ENCODE data around the gene RAB40B.

Gene RAB40B

GRCh38 chr17:82609655-82610054 is 88.8 kb downstream of the RAB40B start:
- H3K4me2 ChIP-seq (ENCODE audit: insufficient read depth, low read length), result no peak overlapping the region
- TF ChIP-seq EZH2 (IDR thresholded peaks at IDR 0.05; ENCODE audit: borderline replicate concordance, low read depth, low read length, severe bottlenecking) (no peak), CTCF (IDR thresholded peaks at IDR 0.05; ENCODE audit: borderline replicate concordance, extremely low read depth, low read length, poor library complexity, severe bottlenecking) (no peak)
- no peak overlapping the region for H3K4me3 ChIP-seq (ENCODE audit: low read depth in 1 of 2, low read length in 2 of 2)
- H3K27ac ChIP-seq (ENCODE audit: low read length), result no peak overlapping the region
- peaks cover 13% of the 10 kb centered on the region; the same call in 1 of the 2 replicates for H4K20me1 ChIP-seq (ENCODE audit: insufficient read depth, low read length)
- no peak overlapping the region for H2AFZ ChIP-seq (ENCODE audit: low read depth, low read length)
- H3K36me3 ChIP-seq (ENCODE audit: insufficient read depth, low read length), result peaks cover 23% of the 10 kb centered on the region; the same call in 1 of the 2 replicates
- no peaks in the 10 kb centered on the region for H3K27me3 ChIP-seq (ENCODE audit: insufficient read depth, low read length, poor library complexity)
- no peaks in the 10 kb centered on the region for H3K9me3 ChIP-seq (ENCODE audit: insufficient read depth, low read length, severe bottlenecking)
- H3K9ac ChIP-seq (ENCODE audit: low read depth, low read length), result no peak overlapping the region
- H3K4me1 ChIP-seq (ENCODE audit: insufficient read depth, low read length), result no peaks in the 10 kb centered on the region
- ATAC-seq (ENCODE audit: insufficient read depth, low read depth), result no peak
- DNase-seq, result no peak
- H3K79me2 ChIP-seq (ENCODE audit: insufficient read depth, low read length), result no peaks in the 10 kb centered on the region

GRCh38 chr17:82608816-82609215 is 89.7 kb downstream of the RAB40B start:
- H3K9ac ChIP-seq (ENCODE audit: low read depth, low read length), result no peak overlapping the region
- ATAC-seq (ENCODE audit: insufficient read depth, low read depth), result no peak
- no peak overlapping the region for H3K27ac ChIP-seq (ENCODE audit: low read length)
- TF ChIP-seq CTCF (IDR thresholded peaks at IDR 0.05; ENCODE audit: borderline replicate concordance, extremely low read depth, low read length, poor library complexity, severe bottlenecking) (no peak), EZH2 (IDR thresholded peaks at IDR 0.05; ENCODE audit: borderline replicate concordance, low read depth, low read length, severe bottlenecking) (no peak)
- H3K4me2 ChIP-seq (ENCODE audit: insufficient read depth, low read length), result no peak overlapping the region
- no peaks in the 10 kb centered on the region for H3K79me2 ChIP-seq (ENCODE audit: insufficient read depth, low read length)
- H3K27me3 ChIP-seq (ENCODE audit: insufficient read depth, low read length, poor library complexity), result no peaks in the 10 kb centered on the region
- peaks cover 30% of the 10 kb centered on the region for H3K36me3 ChIP-seq (ENCODE audit: insufficient read depth, low read length)
- DNase-seq, result no peak
- H3K4me3 ChIP-seq (ENCODE audit: low read depth in 1 of 2, low read length in 2 of 2), result no peak overlapping the region
- H4K20me1 ChIP-seq (ENCODE audit: insufficient read depth, low read length), result peaks cover 16% of the 10 kb centered on the region; the same call in 1 of the 2 replicates
- H3K4me1 ChIP-seq (ENCODE audit: insufficient read depth, low read length), result no peaks in the 10 kb centered on the region
- no peaks in the 10 kb centered on the region for H3K9me3 ChIP-seq (ENCODE audit: insufficient read depth, low read length, severe bottlenecking)
- no peak overlapping the region for H2AFZ ChIP-seq (ENCODE audit: low read depth, low read length)

GRCh38 chr17:82605939-82606600 is 92.4 kb downstream of the RAB40B start:
- Histone ChIP-seq H2AFZ (ENCODE audit: low read depth, low read length) (no peak overlapping the region), H3K27me3 (ENCODE audit: insufficient read depth, low read length, poor library complexity) (no peaks in the 10 kb centered on the region), H3K79me2 (ENCODE audit: insufficient read depth, low read length) (peaks cover 3% of the 10 kb centered on the region), H3K9ac (ENCODE audit: low read depth, low read length) (no peak overlapping the region), H4K20me1 (ENCODE audit: insufficient read depth, low read length) (peaks cover 28% of the 10 kb centered on the region; the same call in 1 of the 2 replicates), H3K4me3 (ENCODE audit: low read depth in 1 of 2, low read length in 2 of 2) (no peak overlapping the region), H3K27ac (ENCODE audit: low read length) (no peak overlapping the region), H3K36me3 (ENCODE audit: insufficient read depth, low read length) (peaks cover 49% of the 10 kb centered on the region), H3K4me2 (ENCODE audit: insufficient read depth, low read length) (no peak overlapping the region), H3K9me3 (ENCODE audit: insufficient read depth, low read length, severe bottlenecking) (no peaks in the 10 kb centered on the region), H3K4me1 (ENCODE audit: insufficient read depth, low read length) (no peaks in the 10 kb centered on the region)
- no peak for DNase-seq
- TF ChIP-seq CTCF (IDR thresholded peaks at IDR 0.05; ENCODE audit: borderline replicate concordance, extremely low read depth, low read length, poor library complexity, severe bottlenecking), result no peak
- TF ChIP-seq EZH2 (IDR thresholded peaks at IDR 0.05; ENCODE audit: borderline replicate concordance, low read depth, low read length, severe bottlenecking), result no peak
- no peak; the same call in 2 of the 3 replicates for ATAC-seq (ENCODE audit: insufficient read depth, low read depth)
